Smooth muscle cell (in vitro differentiated cells): ENCODE results near the gene EIF3K. TPM values are rescaled to one million over a fixed set of nuclear protein-coding genes. Genes with fewer than 3 reads are reported as not detected.

Experiments used
- DNase-seq: peaks from one replicate; lab custom pipeline; 2025; ENCODE audit not compliant: unreplicated experiment; lab: John Stamatoyannopoulos, UW
- H2AFZ ChIP-seq: fragments of 200-600 bp; sonication (generic); 2 replicates; pipeline ENCODE4 v1.6.0; 2016; ENCODE audit warnings: antibody characterized with exemption, low read depth, mild to moderate bottlenecking
- H3F3A ChIP-seq: fragments of 200-600 bp; sonication (generic); 2 replicates; pipeline ENCODE4 v1.6.0; 2017; ENCODE audit warnings: antibody characterized with exemption, low read depth
- H3K27ac ChIP-seq: fragments of 200-600 bp; sonication (generic); 2 replicates; pipeline ENCODE4 v1.5.1; 2016; ENCODE audit warnings: low read depth, mild to moderate bottlenecking
- H3K27me3 ChIP-seq: fragments of 200-600 bp; sonication (generic); 2 replicates; pipeline ENCODE4 v1.6.1; 2016; ENCODE audit warnings: low read depth, mild to moderate bottlenecking
- H3K36me3 ChIP-seq: fragments of 200-600 bp; sonication (generic); 2 replicates; pipeline ENCODE4 v1.5.1; 2016; ENCODE audit warnings: low read depth
- H3K4me1 ChIP-seq: fragments of 200-600 bp; sonication (generic); 2 replicates; pipeline ENCODE4 v1.5.1; 2016; ENCODE audit warnings: low read depth
- H3K4me2 ChIP-seq: fragments of 200-600 bp; sonication (generic); 2 replicates; pipeline ENCODE4 v1.6.0; 2016; ENCODE audit warnings: mild to moderate bottlenecking
- H3K4me3 ChIP-seq: fragments of 200-600 bp; sonication (generic); 2 replicates; pipeline ENCODE4 v1.5.1; 2016; ENCODE audit warnings: mild to moderate bottlenecking
- H3K79me2 ChIP-seq: fragments of 200-600 bp; sonication (generic); 2 replicates; pipeline ENCODE4 v1.6.0; 2016; ENCODE audit warnings: low read depth, mild to moderate bottlenecking
- H3K9ac ChIP-seq: fragments of 200-600 bp; sonication (generic); 2 replicates; pipeline ENCODE4 v1.6.0; 2016; ENCODE audit warnings: low read depth
- H3K9me3 ChIP-seq: fragments of 200-600 bp; sonication (generic); replicated peaks from 2 replicates; pipeline ENCODE4 v1.5.1; 2016; ENCODE audit warnings: low read depth
- H4K20me1 ChIP-seq: fragments of 200-600 bp; sonication (generic); 2 replicates; pipeline ENCODE4 v1.6.0; 2016; ENCODE audit warnings: low read depth
- CTCF ChIP-seq: fragments of 200-600 bp; sonication (generic); IDR thresholded peaks from 2 replicates; pipeline ENCODE4 v1.5.1; 2017; ENCODE audit warnings: borderline replicate concordance, mild to moderate bottlenecking, antibody characterized with exemption; ENCODE audit not compliant: insufficient read depth, poor library complexity, severe bottlenecking
- WGBS: methylation state at CpG from one replicate; pipeline ENCODE4 v1.1.7; 2016; ENCODE audit warnings: low lambda C conversion rate; 5-methylcytosine and 5-hydroxymethylcytosine counted together
- polyA plus RNA-seq: library from polyadenylated mRNA; unstranded; fragments of >200 nt; fragmentation: Nextera tagmentation; extraction: Ambion mirVana; gene quantifications from 2 replicates; pipeline ENCODE4 v1.2.1, GENCODE V29; 2016
- total RNA-seq: library from RNA; depleted of rRNA; stranded (reverse); fragments of >200 nt; gene quantifications from 2 replicates; pipeline ENCODE4 v1.2.3, GENCODE V29; 2014

EIF3K gene
- total and polyA plus RNA-seq, 2 experiments from 2014 or later, result 178 to 334 TPM

DNA sequence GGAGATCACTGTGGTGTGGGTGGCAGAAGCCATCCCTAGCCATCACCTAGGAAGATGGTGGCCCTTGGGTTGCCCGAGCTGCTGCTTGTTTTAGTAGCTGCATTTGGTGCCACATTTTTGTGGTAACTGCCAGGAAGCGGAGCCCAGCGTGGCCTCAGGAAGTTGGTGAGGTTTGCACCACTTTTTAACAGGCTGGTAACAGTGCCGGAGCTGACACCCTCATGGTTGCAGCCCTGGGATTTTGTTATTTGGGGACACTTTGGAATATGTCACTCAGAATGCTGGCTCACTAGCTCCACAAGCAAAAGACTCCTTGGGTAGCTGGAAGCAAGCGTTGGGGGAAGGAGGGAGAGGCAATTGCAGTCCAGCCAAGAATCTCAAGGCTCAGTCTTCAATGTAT lies 50.6 kb downstream of the EIF3K start:
- H3F3A ChIP-seq, result peaks cover 56% of the 10 kb centered on the region
- no peak overlapping the region for H3K9ac ChIP-seq
- DNase-seq, result no peak
- peaks cover 82% of the 10 kb centered on the region for H3K79me2 ChIP-seq
- 83% methylated on average over 5 of the region's 5 CpGs for WGBS
- peak overlapping the region; percentile 100 for H3K27ac ChIP-seq
- peaks cover 68% of the 10 kb centered on the region for H3K4me1 ChIP-seq
- no peak for TF ChIP-seq CTCF
- H3K36me3 ChIP-seq, result no peaks in the 10 kb centered on the region
- peak overlapping the region; percentile 73 for H3K4me2 ChIP-seq
- no peaks in the 10 kb centered on the region for H3K27me3 ChIP-seq
- H2AFZ ChIP-seq, result no peak overlapping the region
- H4K20me1 ChIP-seq, result peaks cover 27% of the 10 kb centered on the region
- no peaks in the 10 kb centered on the region for H3K9me3 ChIP-seq
- no peak overlapping the region for H3K4me3 ChIP-seq

- Histone ChIP-seq H3F3A (peaks cover 64% of the 10 kb centered on the region), H3K4me3 (no peak overlapping the region), H2AFZ (no peak overlapping the region), H4K20me1 (peaks cover 18% of the 10 kb centered on the region), H3K27me3 (no peaks in the 10 kb centered on the region), H3K79me2 (peaks cover 75% of the 10 kb centered on the region), H3K9me3 (no peaks in the 10 kb centered on the region), H3K36me3 (no peaks in the 10 kb centered on the region), H3K9ac (peak overlapping the region; percentile 3), H3K4me1 (peaks cover 68% of the 10 kb centered on the region), H3K27ac (peak overlapping the region; percentile 100), H3K4me2 (peak overlapping the region; percentile 73)
- no peak for TF ChIP-seq CTCF
- no peak for DNase-seq
- WGBS, result 27% methylated on average over 3 of the region's 3 CpGs
Observed at GRCh38 chr19:38670921-38671398, 52.0 kb downstream of the EIF3K start.

DNA sequence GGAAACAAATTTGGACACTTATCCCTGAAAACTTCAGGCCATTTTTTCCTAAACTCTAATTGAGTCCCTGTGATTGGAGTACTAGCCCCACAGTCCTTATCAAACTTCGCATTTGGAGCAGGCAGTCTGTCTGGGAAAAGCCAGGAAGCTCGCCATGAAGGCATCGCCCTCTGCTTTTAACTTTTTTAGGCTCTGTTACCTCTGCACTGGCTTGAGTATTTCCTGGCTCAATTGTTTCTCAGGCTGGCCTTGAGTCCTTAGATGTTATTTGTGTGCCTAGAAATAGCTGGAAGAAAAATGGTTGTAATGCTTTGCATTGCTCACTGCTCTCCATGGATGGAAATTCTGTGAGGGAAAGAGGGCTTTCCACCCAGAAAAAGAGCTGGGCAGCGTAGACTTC lies 52.7 kb downstream of the EIF3K start:
- DNase-seq, result no peak
- Histone ChIP-seq H3K9me3 (no peaks in the 10 kb centered on the region), H2AFZ (no peak overlapping the region), H3K9ac (peak overlapping the region; percentile 3), H4K20me1 (peaks cover 18% of the 10 kb centered on the region), H3K36me3 (no peaks in the 10 kb centered on the region), H3K27ac (peak overlapping the region; percentile 100), H3K4me3 (no peak overlapping the region), H3K4me2 (peak overlapping the region; percentile 73), H3K27me3 (no peaks in the 10 kb centered on the region), H3F3A (peaks cover 57% of the 10 kb centered on the region), H3K4me1 (peaks cover 62% of the 10 kb centered on the region), H3K79me2 (peaks cover 68% of the 10 kb centered on the region)
- WGBS, result 60% methylated on average over 4 of the region's 4 CpGs
- TF ChIP-seq CTCF, result no peak

GRCh38 chr19:38673030-38673429 lies 54.0 kb downstream of the EIF3K start:
- H3K36me3 ChIP-seq, result no peaks in the 10 kb centered on the region
- H3K4me1 ChIP-seq, result peaks cover 52% of the 10 kb centered on the region
- H3K4me3 ChIP-seq, result no peak overlapping the region
- WGBS, result 94% methylated on average over 4 of the region's 4 CpGs
- H3K4me2 ChIP-seq, result no peak overlapping the region
- TF ChIP-seq CTCF, result no peak
- peaks cover 79% of the 10 kb centered on the region for H3K79me2 ChIP-seq
- no peaks in the 10 kb centered on the region for H3K27me3 ChIP-seq
- no peak overlapping the region for H3K9ac ChIP-seq
- peaks cover 11% of the 10 kb centered on the region for H4K20me1 ChIP-seq
- no peaks in the 10 kb centered on the region for H3K9me3 ChIP-seq
- peaks cover 58% of the 10 kb centered on the region for H3F3A ChIP-seq
- no peak overlapping the region for H2AFZ ChIP-seq
- H3K27ac ChIP-seq, result peak overlapping the region; percentile 64
- no peak for DNase-seq
